ENCODE results near the gene ZNF331. TPM values are rescaled to one million over a fixed set of nuclear protein-coding genes. Genes with fewer than 3 reads are reported as not detected.

The ZNF331 gene
- total and polyA plus RNA-seq, 2 of the 8 experiments (the other 6 are each of a cell fraction or from before 2014, with no cell fraction given) = 30.0 to 44.1 TPM

DNA sequence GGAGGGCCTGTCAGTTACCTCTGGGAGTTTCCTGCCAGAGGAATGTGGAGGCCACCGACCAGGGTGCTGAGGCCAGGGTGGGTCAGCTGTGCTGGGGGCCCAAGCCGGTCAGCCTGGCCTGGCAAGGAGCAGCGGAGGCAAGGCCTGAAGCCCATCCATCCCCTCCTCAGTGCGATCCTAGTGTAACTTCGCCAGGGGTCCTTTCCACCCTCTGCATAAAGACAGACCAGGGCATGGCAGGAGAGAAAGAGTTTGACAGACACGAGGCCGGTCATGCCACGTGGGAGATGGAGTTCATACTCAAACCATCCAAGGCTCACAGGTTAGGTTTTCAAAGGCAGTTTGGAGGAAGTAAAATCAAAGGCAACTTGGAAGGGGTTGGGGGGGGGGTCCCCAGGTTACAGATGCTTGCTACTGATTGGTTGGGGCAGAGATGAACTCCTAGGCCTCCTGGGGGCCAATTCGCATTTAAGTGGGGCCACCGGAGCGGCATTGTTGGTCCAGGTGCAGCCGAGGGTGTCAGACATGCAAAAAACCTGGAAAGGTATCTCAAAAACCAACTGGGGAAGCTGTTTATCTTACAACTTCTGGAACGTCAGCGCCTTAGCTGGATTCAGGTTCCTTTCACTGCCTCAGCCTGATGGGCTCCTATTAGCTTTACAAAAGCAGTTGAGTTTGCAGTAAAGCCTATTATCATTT lies 57.0 kb downstream of the ZNF331 start (continued):
- TF ChIP-seq NANOG (IDR thresholded peaks at IDR 0.05; ENCODE audit: insufficient read depth, low read depth, low read length, poor library complexity, severe bottlenecking) (peak; percentile 91), RBBP5 (IDR thresholded peaks at IDR 0.05; ENCODE audit: borderline replicate concordance, low read depth, low read length) (no peak), BRCA1 (IDR thresholded peaks at IDR 0.05; ENCODE audit: low read depth, low read length) (no peak), CHD2 (IDR thresholded peaks at IDR 0.05; ENCODE audit: low read length) (no peak), SRF (IDR thresholded peaks at IDR 0.05; ENCODE audit: low read depth, low read length) (no peak), JUN (IDR thresholded peaks at IDR 0.05; ENCODE audit: low read depth, low read length) (no peak), ASH2L (IDR thresholded peaks at IDR 0.05; ENCODE audit: low read length) (peak; percentile 14), FOSL1 (IDR thresholded peaks at IDR 0.05; ENCODE audit: insufficient read depth, low read depth, low read length) (no peak), CBX8 (IDR thresholded peaks at IDR 0.05; ENCODE audit: borderline replicate concordance, low read depth, low read length) (no peak), TEAD4 (IDR thresholded peaks at IDR 0.05; ENCODE audit: low read depth, low read length) (no peak), RAD21 (IDR thresholded peaks at IDR 0.05 in 1 of 2, conservative IDR thresholded peaks at IDR 0.05 in 1 of 2; ENCODE audit: low read depth in 2 of 2, low read length in 2 of 2) (no peak), POLR2AphosphoS5 (IDR thresholded peaks at IDR 0.05; ENCODE audit: low read depth, low read length) (0 out of 2 replicates have a peak, but pooled peaks have one; percentile 52), SIRT6 (IDR thresholded peaks at IDR 0.05; ENCODE audit: low read length) (no peak), BCL11A (IDR thresholded peaks at IDR 0.05; ENCODE audit: low read depth in 2 of 2, low read length in 2 of 2) (no peak), RXRA (IDR thresholded peaks at IDR 0.05; ENCODE audit: insufficient read depth, low read depth, low read length) (0 out of 2 replicates have a peak, but pooled peaks have one; percentile 62), GABPA (IDR thresholded peaks at IDR 0.05; ENCODE audit: borderline replicate concordance, insufficient read depth, low read length) (no peak), EGR1 (IDR thresholded peaks at IDR 0.05; ENCODE audit: borderline replicate concordance, low read depth, low read length) (no peak), RNF2 (IDR thresholded peaks at IDR 0.05; ENCODE audit: borderline replicate concordance, low read depth, low read length, missing control alignments, poor library complexity, severe bottlenecking) (no peak), CREB1 (IDR thresholded peaks at IDR 0.05) (no peak)
- TF ChIP-seq, protein P1, sequence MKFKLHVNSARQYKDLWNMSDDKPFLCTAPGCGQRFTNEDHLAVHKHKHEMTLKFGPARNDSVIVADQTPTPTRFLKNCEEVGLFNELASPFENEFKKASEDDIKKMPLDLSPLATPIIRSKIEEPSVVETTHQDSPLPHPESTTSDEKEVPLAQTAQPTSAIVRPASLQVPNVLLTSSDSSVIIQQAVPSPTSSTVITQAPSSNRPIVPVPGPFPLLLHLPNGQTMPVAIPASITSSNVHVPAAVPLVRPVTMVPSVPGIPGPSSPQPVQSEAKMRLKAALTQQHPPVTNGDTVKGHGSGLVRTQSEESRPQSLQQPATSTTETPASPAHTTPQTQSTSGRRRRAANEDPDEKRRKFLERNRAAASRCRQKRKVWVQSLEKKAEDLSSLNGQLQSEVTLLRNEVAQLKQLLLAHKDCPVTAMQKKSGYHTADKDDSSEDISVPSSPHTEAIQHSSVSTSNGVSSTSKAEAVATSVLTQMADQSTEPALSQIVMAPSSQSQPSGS (IDR thresholded peaks at IDR 0.05; ENCODE audit: low read length) = no peak; the same call in 1 of the 2 replicates
- TF ChIP-seq, protein P2, sequence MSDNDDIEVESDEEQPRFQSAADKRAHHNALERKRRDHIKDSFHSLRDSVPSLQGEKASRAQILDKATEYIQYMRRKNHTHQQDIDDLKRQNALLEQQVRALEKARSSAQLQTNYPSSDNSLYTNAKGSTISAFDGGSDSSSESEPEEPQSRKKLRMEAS (IDR thresholded peaks at IDR 0.05) = peak; percentile 99
- TF ChIP-seq, protein P3, sequence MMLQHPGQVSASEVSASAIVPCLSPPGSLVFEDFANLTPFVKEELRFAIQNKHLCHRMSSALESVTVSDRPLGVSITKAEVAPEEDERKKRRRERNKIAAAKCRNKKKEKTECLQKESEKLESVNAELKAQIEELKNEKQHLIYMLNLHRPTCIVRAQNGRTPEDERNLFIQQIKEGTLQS (IDR thresholded peaks at IDR 0.05; ENCODE audit: insufficient read depth, low read depth, low read length) = no peak

All from H1 (cell line).